Measurements from ENCODE around the gene EFNA5. TPM values are rescaled to one million over a fixed set of nuclear protein-coding genes. Genes with fewer than 3 reads are reported as not detected.

EFNA5 gene
- total and polyA plus RNA-seq, 2 donors from 2014 or later = 5.9 to 54.4 TPM

DNA sequence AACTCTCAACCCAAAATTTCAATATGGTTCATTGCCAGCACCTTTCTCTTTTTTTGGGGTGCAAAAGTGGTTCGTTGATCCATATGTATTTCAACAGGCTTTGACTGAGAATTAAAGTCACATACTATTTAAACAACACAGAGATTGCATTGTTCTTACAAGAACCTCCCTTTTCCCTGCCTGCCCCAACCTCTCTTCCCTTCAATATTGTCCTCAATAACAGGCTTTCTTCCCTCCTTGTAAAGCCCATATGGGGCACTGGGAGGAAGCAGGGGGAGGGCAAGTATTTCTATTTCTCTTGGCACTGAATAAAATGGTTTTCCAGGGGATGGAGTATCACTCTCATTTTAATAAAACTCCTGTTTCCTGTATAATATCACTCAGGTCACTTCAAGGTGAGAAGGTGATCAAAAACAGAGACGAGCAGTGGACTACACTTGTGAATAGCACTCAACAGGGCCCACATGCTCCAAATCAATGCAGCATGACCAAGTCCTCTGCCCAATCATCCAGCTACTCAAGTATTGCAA is 65.1 kb downstream of the EFNA5 start:
- intact Hi-C loops (cut with DNase I) = no loop called here
- Histone ChIP-seq H3K27me3 (ENCODE audit: control insufficient read depth, insufficient read depth, low read length) (no peaks in the 10 kb centered on the region), H3K9ac (ENCODE audit: low read length in 3 of 3) (no peak overlapping the region), H3K9me3 (ENCODE audit: control insufficient read depth in 2 of 3, insufficient read depth in 1 of 3, low read length in 3 of 3) (no peaks in the 10 kb centered on the region), H3K4me1 (ENCODE audit: control insufficient read depth in 2 of 3, insufficient read depth in 2 of 3, low read depth in 1 of 3, low read length in 3 of 3) (no peaks in the 10 kb centered on the region), H3K4me3 (ENCODE audit: low read length in 3 of 3) (no peak overlapping the region), H3K36me3 (ENCODE audit: control insufficient read depth in 2 of 3, insufficient read depth in 3 of 3, low read length in 3 of 3) (no peaks in the 10 kb centered on the region), H3K27ac (ENCODE audit: low read depth in 2 of 2, low read length in 2 of 2) (no peak overlapping the region)
- TF ChIP-seq, protein P1, sequence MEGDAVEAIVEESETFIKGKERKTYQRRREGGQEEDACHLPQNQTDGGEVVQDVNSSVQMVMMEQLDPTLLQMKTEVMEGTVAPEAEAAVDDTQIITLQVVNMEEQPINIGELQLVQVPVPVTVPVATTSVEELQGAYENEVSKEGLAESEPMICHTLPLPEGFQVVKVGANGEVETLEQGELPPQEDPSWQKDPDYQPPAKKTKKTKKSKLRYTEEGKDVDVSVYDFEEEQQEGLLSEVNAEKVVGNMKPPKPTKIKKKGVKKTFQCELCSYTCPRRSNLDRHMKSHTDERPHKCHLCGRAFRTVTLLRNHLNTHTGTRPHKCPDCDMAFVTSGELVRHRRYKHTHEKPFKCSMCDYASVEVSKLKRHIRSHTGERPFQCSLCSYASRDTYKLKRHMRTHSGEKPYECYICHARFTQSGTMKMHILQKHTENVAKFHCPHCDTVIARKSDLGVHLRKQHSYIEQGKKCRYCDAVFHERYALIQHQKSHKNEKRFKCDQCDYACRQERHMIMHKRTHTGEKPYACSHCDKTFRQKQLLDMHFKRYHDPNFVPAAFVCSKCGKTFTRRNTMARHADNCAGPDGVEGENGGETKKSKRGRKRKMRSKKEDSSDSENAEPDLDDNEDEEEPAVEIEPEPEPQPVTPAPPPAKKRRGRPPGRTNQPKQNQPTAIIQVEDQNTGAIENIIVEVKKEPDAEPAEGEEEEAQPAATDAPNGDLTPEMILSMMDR (IDR thresholded peaks at IDR 0.05; ENCODE audit: borderline replicate concordance, extremely low read depth, insufficient read depth) = no peak
- FAIRE-seq (no peak), DNase-seq (peak in 1 of 5 donors; percentile 18)

DNA sequence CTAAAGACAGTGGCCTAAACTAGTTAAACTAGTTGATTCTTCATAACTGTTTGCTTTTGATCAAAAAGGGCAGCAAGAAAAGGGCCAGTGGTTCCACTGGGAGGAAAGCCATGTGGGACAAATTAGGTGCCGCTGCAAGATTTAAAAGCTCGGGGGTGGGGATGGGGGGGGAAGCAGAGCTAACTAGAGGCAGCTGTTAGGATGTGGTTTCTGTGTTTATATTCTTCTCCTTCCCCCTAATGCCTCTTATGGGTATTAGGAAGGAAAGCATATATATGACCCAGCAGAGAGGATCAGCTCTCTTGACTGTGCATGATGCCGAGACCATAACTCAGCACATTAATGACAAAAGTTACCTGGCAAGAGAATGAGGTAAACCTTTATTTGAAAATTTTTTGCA is 65.7 kb downstream of the EFNA5 start:
- Histone ChIP-seq H3K4me1 (ENCODE audit: control insufficient read depth in 2 of 3, insufficient read depth in 2 of 3, low read depth in 1 of 3, low read length in 3 of 3) (no peaks in the 10 kb centered on the region), H3K9ac (ENCODE audit: low read length in 3 of 3) (no peak overlapping the region), H3K36me3 (ENCODE audit: control insufficient read depth in 2 of 3, insufficient read depth in 3 of 3, low read length in 3 of 3) (no peaks in the 10 kb centered on the region), H3K27me3 (ENCODE audit: control insufficient read depth, insufficient read depth, low read length) (no peaks in the 10 kb centered on the region), H3K4me3 (ENCODE audit: low read length in 3 of 3) (no peak overlapping the region), H3K27ac (ENCODE audit: low read depth in 2 of 2, low read length in 2 of 2) (no peak overlapping the region), H3K9me3 (ENCODE audit: control insufficient read depth in 2 of 3, insufficient read depth in 1 of 3, low read length in 3 of 3) (no peaks in the 10 kb centered on the region)
- FAIRE-seq = no peak
- DNase-seq = peak in 1 of 5 donors; percentile 21
- TF ChIP-seq, protein P1 (IDR thresholded peaks at IDR 0.05; ENCODE audit: borderline replicate concordance, extremely low read depth, insufficient read depth) = no peak
- intact Hi-C loops (cut with DNase I) = no loop called here

DNA sequence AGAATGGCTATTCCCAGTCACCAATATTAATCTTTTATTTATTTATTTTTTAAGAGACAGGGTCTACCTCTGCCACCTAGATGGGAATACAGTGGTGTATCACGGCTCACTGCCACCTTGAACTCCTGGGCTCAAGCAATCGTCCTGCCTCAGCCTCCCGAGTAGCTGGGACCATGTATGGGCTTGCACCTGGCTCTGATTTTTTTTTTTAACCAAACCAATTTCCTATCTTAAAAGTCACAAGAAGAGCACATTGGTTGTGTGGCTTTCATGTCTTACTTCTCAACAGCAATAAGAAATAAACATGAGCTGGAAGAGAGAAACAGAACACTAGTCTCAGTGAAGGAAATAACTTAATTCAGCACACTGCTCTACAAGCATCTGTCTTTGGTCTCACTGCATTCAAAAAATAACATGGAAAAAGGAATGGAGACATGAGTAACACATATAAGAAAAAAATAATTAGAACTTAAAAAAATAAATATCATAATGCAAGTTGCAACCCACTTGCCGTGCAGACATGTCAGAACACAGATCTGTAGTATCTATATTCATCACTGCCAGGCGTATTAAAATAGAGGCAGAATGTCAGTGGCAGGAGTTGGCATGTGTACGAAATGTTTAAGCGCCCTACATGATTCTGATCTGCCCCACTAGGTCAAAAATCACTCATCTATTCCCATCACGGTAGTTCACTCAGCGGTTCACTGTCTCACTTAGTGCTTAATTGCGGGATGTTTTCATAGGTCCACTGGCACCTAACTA is 66.4 kb downstream of the EFNA5 start:
- FAIRE-seq = no peak
- Histone ChIP-seq H3K27ac (ENCODE audit: low read depth in 2 of 2, low read length in 2 of 2) (no peak overlapping the region), H3K27me3 (ENCODE audit: control insufficient read depth, insufficient read depth, low read length) (no peaks in the 10 kb centered on the region), H3K4me3 (ENCODE audit: low read length in 3 of 3) (no peak overlapping the region), H3K9me3 (ENCODE audit: control insufficient read depth in 2 of 3, insufficient read depth in 1 of 3, low read length in 3 of 3) (no peaks in the 10 kb centered on the region), H3K36me3 (ENCODE audit: control insufficient read depth in 2 of 3, insufficient read depth in 3 of 3, low read length in 3 of 3) (no peaks in the 10 kb centered on the region), H3K9ac (ENCODE audit: low read length in 3 of 3) (no peak overlapping the region), H3K4me1 (ENCODE audit: control insufficient read depth in 2 of 3, insufficient read depth in 2 of 3, low read depth in 1 of 3, low read length in 3 of 3) (no peaks in the 10 kb centered on the region)
- no peak for DNase-seq
- intact Hi-C loops (cut with DNase I) = no loop called here
- TF ChIP-seq, protein P1 (IDR thresholded peaks at IDR 0.05; ENCODE audit: borderline replicate concordance, extremely low read depth, insufficient read depth) = no peak

All from kidney (tissue), 14 donors.